HG03103 (cell line): ENCODE measurements around the gene GCNT2.
"Not testable (repeated sequence)": the region's sequence is repeated elsewhere in the genome, so short reads cannot be mapped to it uniquely, and the experiment has no call there.

Source experiments
- ATAC-seq: cut with Tn5 transposase; IDR thresholded peaks from one replicate; pipeline ENCODE4 v1.9.1; 2021; ENCODE audit warnings: low read depth; ENCODE audit not compliant: unreplicated experiment

Gene GCNT2

DNA sequence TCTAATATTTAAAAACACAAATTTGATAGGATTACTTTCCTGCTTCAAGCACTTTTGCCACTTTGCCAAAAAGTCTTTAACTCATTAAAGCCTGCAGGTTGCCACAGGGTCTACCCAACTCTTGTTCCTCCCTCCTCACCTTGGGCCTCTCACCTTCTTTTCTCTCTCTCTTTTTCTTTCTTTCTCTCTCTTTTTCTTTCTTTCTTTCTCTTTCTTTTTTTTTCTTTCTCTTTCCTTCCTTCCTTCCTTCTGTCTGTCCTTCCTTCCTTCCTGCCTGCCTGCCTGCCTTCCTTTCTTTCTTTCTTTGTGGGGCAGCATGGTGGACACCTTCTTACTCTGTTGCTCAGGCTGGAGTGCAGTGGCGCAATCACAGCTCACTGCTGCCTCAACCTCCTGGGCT is 123.1 kb downstream of the GCNT2 start:
- ATAC-seq: no peak

DNA sequence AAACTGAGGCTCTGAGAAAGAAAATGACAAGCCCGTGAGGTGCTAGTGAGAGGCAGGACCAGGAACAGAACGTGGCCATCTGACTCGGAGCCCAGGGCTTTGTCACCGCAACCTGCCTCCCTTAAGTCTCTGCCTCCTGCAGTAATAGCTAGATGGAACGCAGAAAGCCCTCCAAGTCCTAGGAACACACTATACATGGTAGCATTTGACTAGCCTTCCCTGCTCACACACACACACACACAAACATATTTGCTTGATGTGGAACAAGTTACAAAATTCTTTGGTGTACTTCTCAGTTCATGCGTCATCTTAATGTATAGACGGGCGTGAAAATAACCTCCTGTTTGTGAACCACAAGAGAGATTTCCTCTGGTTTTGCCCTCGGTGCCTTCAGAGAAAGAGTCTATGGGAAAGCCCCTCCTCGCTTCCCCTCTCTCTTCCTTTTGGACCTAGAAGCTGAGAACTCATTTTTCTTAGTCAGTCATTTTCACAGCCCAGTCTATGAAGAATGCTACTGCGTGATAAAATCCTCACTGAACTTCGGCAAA is 134.4 kb downstream of the GCNT2 start:
- peak; percentile 49 for ATAC-seq

- no peak for ATAC-seq
Observed at GRCh38 chr6:10658910-10659698, 138.0 kb downstream of the GCNT2 start.

- no peak for ATAC-seq
Observed at GRCh38 chr6:10659699-10660348, 138.7 kb downstream of the GCNT2 start.

GRCh38 chr6:10660431-10661191 is 139.5 kb downstream of the GCNT2 start:
- ATAC-seq: not testable (repeated sequence)

DNA sequence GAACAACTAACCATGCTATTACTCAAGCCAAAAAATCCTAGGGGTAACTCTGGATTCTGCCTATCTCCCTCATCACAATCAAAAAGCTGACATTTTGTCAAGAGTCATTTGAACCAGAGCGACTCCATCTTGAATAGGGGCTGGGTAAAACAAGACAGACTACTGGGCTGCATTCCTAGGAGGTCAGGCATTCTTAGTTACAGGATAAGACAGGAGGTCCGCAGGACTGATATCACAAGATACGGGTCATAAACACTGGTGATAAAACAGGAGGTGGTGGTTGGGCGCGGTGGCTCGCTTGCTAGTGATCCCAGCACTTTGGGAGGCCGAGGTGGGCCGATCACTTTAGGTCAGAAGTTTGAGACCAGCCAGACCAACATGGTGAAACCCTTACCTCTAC is 141.1 kb downstream of the GCNT2 start:
- ATAC-seq: no peak

DNA sequence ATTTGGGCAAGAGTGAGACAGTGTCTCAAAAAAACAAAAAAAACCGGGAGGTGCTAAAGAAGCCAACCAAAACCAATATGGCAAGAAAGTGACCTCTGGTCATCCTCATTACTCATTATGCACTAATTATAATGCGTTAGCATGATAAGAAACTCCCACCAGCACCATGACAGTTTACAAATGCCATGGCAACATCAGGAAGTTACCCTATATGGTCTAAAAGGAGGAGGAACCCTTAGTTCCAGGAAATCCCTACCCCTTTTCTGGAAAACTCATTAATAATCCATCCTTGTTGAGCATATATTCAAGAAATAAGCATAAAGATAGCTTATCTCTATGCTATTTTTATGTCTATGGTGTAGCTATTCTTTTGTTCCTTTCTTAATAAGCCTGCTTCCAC is 141.6 kb downstream of the GCNT2 start:
- no peak for ATAC-seq

DNA sequence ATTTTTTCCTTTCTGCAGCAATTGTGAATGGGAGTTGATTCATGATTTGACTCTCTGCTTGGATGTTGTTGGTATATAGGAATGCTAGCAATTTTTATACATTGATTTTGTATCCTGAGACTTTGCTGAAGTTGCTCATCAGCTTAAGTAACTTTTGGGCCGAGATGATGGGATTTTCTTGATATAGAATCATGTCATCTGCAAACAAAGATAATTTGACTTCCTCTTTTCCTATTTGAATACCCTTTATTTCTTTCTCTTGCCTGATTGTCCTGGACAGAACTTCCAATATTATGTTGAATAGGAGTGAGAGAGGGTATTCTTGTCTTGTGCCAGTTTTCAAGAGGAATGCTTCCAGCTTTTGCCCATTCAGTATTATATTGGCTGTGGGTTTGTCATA is 144.4 kb downstream of the GCNT2 start:
- not testable (repeated sequence) for ATAC-seq

GRCh38 chr6:10668126-10668917 is 147.2 kb downstream of the GCNT2 start:
- no peak for ATAC-seq

- no peak for ATAC-seq
Observed at GRCh38 chr6:10676403-10676802, 155.3 kb downstream of the GCNT2 start.

DNA sequence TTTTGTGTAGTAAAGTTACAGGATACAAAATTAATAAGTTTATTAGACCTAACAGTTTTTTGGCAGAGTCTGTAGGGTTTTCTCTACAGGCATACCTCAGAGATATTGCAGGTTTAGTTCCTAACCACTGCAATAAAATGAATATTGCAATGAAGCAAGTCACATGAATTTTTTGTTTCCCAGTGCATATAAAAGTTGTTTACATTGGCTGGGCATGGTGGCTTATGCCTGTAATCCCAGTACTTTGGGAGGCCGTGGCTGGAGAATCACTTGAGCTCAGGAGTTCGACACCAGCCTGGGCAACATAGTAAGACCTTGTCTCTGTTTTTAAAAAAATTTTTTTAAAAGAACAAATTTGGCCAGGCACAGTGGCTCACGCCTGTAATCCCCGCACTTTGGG is 157.3 kb downstream of the GCNT2 start:
- no peak for ATAC-seq
